ENCODE data around the gene ZNF70.

The ZNF70 gene

DNA sequence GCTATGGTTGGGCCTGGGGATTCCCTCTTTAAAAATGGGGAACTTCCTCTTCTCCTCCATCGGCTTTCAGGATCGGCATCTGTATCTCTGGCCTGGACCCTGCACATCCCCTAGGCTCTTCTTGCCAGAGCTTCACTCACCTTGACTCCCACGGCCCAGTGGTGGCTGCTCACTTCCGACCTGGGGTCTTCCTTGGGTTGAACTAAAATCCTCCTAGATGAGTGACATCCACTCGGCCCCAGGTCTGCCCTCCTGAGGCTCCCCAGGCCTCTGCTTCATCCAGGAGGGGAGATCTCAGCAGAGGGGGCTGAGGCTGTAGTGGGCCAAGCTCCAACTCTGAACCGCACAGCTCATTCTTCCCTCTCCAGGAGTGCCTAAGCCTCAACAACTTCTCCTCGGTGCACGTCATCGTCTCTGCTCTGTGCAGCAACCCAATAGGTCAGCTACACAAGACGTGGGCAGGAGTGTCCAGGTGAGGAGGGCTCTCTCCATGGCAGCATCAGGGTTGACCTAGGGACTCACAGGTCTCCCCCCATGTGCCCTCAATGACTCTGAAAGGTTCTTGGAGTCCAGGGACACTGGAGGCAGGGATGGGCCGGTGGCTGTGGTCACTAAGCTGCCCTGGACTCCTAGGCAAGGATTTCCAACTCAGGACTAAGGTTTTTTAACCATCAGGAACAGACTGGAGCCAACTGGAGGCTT, 56.8 kb downstream of the ZNF70 start:
- TF ChIP-seq, protein P1, sequence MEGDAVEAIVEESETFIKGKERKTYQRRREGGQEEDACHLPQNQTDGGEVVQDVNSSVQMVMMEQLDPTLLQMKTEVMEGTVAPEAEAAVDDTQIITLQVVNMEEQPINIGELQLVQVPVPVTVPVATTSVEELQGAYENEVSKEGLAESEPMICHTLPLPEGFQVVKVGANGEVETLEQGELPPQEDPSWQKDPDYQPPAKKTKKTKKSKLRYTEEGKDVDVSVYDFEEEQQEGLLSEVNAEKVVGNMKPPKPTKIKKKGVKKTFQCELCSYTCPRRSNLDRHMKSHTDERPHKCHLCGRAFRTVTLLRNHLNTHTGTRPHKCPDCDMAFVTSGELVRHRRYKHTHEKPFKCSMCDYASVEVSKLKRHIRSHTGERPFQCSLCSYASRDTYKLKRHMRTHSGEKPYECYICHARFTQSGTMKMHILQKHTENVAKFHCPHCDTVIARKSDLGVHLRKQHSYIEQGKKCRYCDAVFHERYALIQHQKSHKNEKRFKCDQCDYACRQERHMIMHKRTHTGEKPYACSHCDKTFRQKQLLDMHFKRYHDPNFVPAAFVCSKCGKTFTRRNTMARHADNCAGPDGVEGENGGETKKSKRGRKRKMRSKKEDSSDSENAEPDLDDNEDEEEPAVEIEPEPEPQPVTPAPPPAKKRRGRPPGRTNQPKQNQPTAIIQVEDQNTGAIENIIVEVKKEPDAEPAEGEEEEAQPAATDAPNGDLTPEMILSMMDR (IDR thresholded peaks at IDR 0.05), result no peak
- Histone ChIP-seq H3K27ac (no peak overlapping the region), H3K4me3 (no peak overlapping the region)
- no peak for DNase-seq (ENCODE audit: low spot score)

DNA sequence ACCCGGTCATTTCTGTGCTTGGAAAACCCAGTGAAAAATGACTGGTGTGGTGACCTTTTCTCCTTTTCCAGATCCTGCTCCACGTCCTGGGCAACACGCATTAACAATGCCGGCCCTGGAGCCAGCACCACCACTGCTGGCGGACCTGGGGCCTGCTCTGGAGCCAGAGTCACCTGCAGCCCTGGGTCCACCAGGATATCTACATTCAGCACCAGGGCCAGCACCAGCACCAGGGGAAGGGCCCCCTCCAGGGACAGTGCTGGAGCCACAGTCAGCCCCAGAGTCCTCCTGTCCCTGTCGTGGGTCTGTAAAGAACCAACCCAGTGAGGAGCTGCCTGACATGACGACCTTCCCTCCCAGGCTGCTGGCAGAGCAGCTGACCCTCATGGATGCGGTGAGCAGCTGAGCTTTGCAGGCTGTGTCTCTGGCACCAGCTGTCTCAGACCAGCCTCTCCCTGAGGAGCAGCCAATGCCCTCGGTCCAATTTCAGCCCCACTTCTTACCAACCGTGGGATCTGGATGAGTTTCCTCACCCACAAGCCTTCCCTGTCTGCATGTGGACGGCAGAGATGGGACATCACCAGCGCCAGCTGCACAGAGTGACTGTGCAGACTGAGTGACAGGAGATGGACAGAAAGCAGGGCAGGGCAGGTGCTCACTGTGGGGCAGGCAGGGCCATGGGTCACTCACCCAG, 58.2 kb downstream of the ZNF70 start:
- H3K27ac ChIP-seq, result no peak overlapping the region
- H3K4me3 ChIP-seq, result no peak overlapping the region
- TF ChIP-seq, protein P1 (IDR thresholded peaks at IDR 0.05), result no peak
- no peak for DNase-seq (ENCODE audit: low spot score)

DNA sequence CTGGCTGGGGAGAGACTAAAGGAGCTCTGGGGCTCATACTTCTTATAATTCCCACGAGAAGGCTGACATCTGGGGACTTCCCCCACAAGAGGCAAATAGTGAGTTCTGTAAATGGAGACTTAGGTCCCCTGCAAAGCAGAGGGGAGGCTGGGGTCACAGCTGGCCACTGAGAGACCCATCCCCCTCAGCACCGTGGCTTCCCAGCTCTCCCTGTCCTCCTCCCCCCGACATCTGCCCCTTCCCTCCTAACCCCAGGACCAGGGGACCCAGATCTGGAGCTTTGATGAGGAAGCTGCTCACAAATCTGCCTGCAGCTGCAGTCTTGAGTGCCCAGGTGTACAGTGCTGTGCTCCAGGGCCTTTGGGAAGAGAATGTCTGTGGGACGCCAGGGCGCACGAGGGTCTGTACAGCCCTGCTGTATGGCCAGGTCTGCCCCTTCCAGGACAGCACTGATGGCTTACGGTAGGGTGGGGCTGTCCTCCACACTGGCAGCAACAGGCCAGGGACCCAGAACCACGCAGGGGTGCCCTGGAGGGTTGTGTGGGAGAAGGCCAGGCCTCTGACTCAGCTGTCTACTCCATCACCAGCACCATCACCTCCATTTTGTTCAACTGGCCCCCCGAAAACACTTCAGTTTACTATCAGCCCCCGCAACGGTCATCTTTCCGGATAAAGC, 59.0 kb downstream of the ZNF70 start:
- DNase-seq (ENCODE audit: low spot score), result no peak
- H3K4me3 ChIP-seq, result no peak overlapping the region
- no peak overlapping the region for H3K27ac ChIP-seq
- TF ChIP-seq, protein P1 (IDR thresholded peaks at IDR 0.05), result no peak

DNA sequence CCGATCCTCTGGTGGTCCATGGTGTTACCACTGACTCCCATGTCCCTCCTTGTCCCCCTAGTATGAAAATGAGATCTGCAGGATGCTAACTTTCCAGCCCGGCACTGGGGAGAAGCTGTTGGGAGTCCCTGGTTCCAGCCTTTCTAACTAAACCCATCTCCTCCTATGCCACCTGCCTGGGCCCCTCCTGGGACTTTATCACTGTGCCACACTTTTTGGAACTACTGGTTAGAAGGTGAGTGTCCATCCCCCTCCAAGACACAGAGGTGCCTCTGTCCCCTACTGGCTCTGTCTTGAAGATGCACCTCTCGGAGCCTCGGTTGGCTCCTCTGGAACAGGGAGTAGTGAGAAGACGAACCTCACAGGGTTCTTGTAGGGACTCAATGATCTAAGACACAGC, 60.2 kb downstream of the ZNF70 start, which contains the start of gene RGL4:
TSS of gene RGL4 (plus strand) at position 301 of the 400 bp plus-strand sequence. CDS start 1,018 bp downstream, outside the sequence.
- Histone ChIP-seq H3K27ac (no peak within 1 kb of the TSS), H3K4me3 (no peak within 1 kb of the TSS)
- DNase-seq (ENCODE audit: low spot score), result no peak
- TF ChIP-seq, protein P1 (IDR thresholded peaks at IDR 0.05), result no peak

DNA sequence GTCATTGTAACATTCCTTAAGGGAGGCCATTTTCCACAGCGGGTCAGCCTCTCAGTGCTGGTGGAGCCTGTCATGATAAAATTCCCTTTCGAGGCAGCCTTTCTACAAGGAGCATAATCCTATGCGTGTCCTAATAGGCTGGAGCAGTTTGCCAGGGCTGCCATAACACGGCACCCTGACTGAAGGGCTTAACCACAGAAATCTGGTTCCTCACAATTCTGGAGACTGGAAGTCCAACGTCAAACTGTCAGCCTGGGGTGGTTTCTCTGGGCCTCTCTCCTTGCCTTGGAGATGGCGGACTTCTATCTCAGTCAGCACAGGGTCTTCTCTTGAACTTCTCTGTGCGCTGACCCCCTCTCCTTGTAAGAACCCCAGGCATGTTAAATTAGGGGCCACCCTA, 61.5 kb downstream of the ZNF70 start:
- TF ChIP-seq, protein P1 (IDR thresholded peaks at IDR 0.05), result no peak
- H3K27ac ChIP-seq, result no peak overlapping the region
- no peak for DNase-seq (ENCODE audit: low spot score)
- H3K4me3 ChIP-seq, result no peak overlapping the region

All from coronary artery (tissue), 2 donors.